ENCODE data around the gene MAK. TPM values are rescaled to one million over a fixed set of nuclear protein-coding genes. Genes with fewer than 3 reads are reported as not detected.

The MAK gene
- total RNA-seq, 1 experiment from 2014 or later = 0.20 TPM

GRCh38 chr6:10759312-10759839 lies 79.0 kb downstream of the MAK start:
- no CpG with 5 or more reads among the region's 3 CpGs for WGBS (ENCODE audit: extremely low coverage, insufficient read length, low lambda C conversion rate)
- Histone ChIP-seq H2BK12ac (ENCODE audit: insufficient read length, low read depth, low read length) (no peak overlapping the region), H3K27me3 (ENCODE audit: insufficient read depth, low read length) (no peaks in the 10 kb centered on the region), H3K79me2 (ENCODE audit: insufficient read depth, low read length) (0 out of 2 replicates have a peak, but pooled peaks cover 2% of the 10 kb centered on the region), H3T11ph (ENCODE audit: low read length) (no peak overlapping the region), H3K4me2 (ENCODE audit: insufficient read depth, insufficient read length, low read length) (no peak overlapping the region), H3K23ac (ENCODE audit: insufficient read length, low read depth, low read length) (no peak overlapping the region), H3K79me1 (ENCODE audit: insufficient read depth, low read depth, low read length, poor library complexity, severe bottlenecking) (peaks cover 5% of the 10 kb centered on the region), H2BK5ac (ENCODE audit: insufficient read length, low read length) (no peak overlapping the region), H3K9me3 (ENCODE audit: control insufficient read depth, low read depth, low read length) (no peaks in the 10 kb centered on the region), H2AFZ (ENCODE audit: low read length) (no peak overlapping the region), H2BK120ac (ENCODE audit: low read depth, low read length, poor library complexity, severe bottlenecking) (no peak overlapping the region), H3K4ac (ENCODE audit: low read depth, low read length) (no peak overlapping the region), H3K23me2 (ENCODE audit: insufficient read length, low read depth, low read length, poor library complexity, severe bottlenecking) (no peaks in the 10 kb centered on the region), H3K4me1 (ENCODE audit: insufficient read depth, low read length) (no peaks in the 10 kb centered on the region), H4K91ac (ENCODE audit: insufficient read length, low read depth, low read length) (no peak overlapping the region), H3K56ac (ENCODE audit: insufficient read length, low read depth, low read length) (no peak overlapping the region), H2BK15ac (ENCODE audit: low read depth, low read length) (no peak overlapping the region), H2AK5ac (ENCODE audit: insufficient read length, low read length) (no peak overlapping the region), H3K9ac (ENCODE audit: extremely low read depth, insufficient read length, low read length) (no peak overlapping the region), H3K27ac (ENCODE audit: insufficient read length, low read depth, low read length) (no peak overlapping the region), H3K18ac (ENCODE audit: insufficient read length, low read depth, low read length) (no peak overlapping the region), H4K8ac (replicated peaks; ENCODE audit: insufficient read length, low read depth, low read length) (no peak overlapping the region), H4K20me1 (ENCODE audit: control insufficient read depth, insufficient read depth, insufficient read length) (no peaks in the 10 kb centered on the region), H3K14ac (ENCODE audit: insufficient read depth, low read length) (no peak overlapping the region), H4K5ac (ENCODE audit: insufficient read length, low read depth, low read length) (no peak overlapping the region), H2BK20ac (ENCODE audit: low read depth, low read length, poor library complexity, severe bottlenecking) (no peak overlapping the region)
- H3K27ac Mint-ChIP-seq = peak overlapping the region; percentile 76 to 94 (median 91); a peak in 6 of 7 replicates
- H3K4me1 Mint-ChIP-seq = peaks cover 0 to 6% of the 10 kb centered on the region in 2 experiments; a peak in 2 of 4 replicates
- DNase-seq = no peak
- peak; percentile 67 for TF ChIP-seq CTCF (conservative IDR thresholded peaks at IDR 0.05)
- no peaks in the 10 kb centered on the region for H3K9me3 Mint-ChIP-seq
- peaks cover 34 to 67% (median 53%) of the 10 kb centered on the region in 3 experiments; a peak in 6 of 7 replicates for H3K36me3 Mint-ChIP-seq (ENCODE audit: insufficient read depth in 1 of 3, low read depth in 3 of 3)
- H3K27me3 Mint-ChIP-seq (ENCODE audit: low read depth) = no peaks in the 10 kb centered on the region
- no peak overlapping the region for H3K4me3 Mint-ChIP-seq
